HCEC 1CT (cell line): ENCODE data around the gene ST6GALNAC6.
A peak's percentile ranks its signal among the peaks of the same experiment; 100 is the strongest.
"Not testable (repeated sequence)": the region's sequence is repeated elsewhere in the genome, so short reads cannot be mapped to it uniquely, and the experiment has no call there.

Source experiments
- DNase-seq: peaks from one replicate; pipeline ENCODE4 v3.0.0-alpha.2; 2017

The ST6GALNAC6 gene

GRCh38 chr9:127871531-127871930 is 27.9 kb downstream of the ST6GALNAC6 start:
- no peak for DNase-seq

GRCh38 chr9:127870887-127871286 is 28.5 kb downstream of the ST6GALNAC6 start:
- no peak for DNase-seq

GRCh38 chr9:127870153-127870491 is 29.3 kb downstream of the ST6GALNAC6 start:
- DNase-seq, result not testable (repeated sequence)

- peak; percentile 75 for DNase-seq
Measured at GRCh38 chr9:127869310-127870152, 29.9 kb downstream of the ST6GALNAC6 start.

- no peak for DNase-seq
Measured at GRCh38 chr9:127868278-127868902, 31.0 kb downstream of the ST6GALNAC6 start.

GRCh38 chr9:127867356-127868277 is 31.8 kb downstream of the ST6GALNAC6 start:
- no peak for DNase-seq

GRCh38 chr9:127866535-127866934 is 32.9 kb downstream of the ST6GALNAC6 start:
- no peak for DNase-seq

- no peak for DNase-seq
Measured at GRCh38 chr9:127865645-127866464, 33.5 kb downstream of the ST6GALNAC6 start.

GRCh38 chr9:127863191-127863621 is 36.2 kb downstream of the ST6GALNAC6 start:
- no peak for DNase-seq

- DNase-seq, result no peak
Measured at GRCh38 chr9:127862075-127863011, 37.1 kb downstream of the ST6GALNAC6 start.

GRCh38 chr9:127860779-127861178 is 38.6 kb downstream of the ST6GALNAC6 start:
- DNase-seq, result no peak

GRCh38 chr9:127860260-127860659 is 39.1 kb downstream of the ST6GALNAC6 start:
- no peak for DNase-seq

GRCh38 chr9:127858041-127858512 is 41.3 kb downstream of the ST6GALNAC6 start:
- no peak for DNase-seq

GRCh38 chr9:127857278-127857677 is 42.1 kb downstream of the ST6GALNAC6 start:
- no peak for DNase-seq

GRCh38 chr9:127856729-127857116 is 42.7 kb downstream of the ST6GALNAC6 start:
- no peak for DNase-seq

GRCh38 chr9:127856094-127856728 is 43.2 kb downstream of the ST6GALNAC6 start:
- no peak for DNase-seq

GRCh38 chr9:127855522-127855921 is 43.9 kb downstream of the ST6GALNAC6 start:
- no peak for DNase-seq

- no peak for DNase-seq
Measured at GRCh38 chr9:127854960-127855359, 44.4 kb downstream of the ST6GALNAC6 start.

- peak; percentile 65 for DNase-seq
Measured at GRCh38 chr9:127854184-127854806, 45.1 kb downstream of the ST6GALNAC6 start, which contains the start of gene ENG. Gene ENG (minus strand): TSS chr9:127854658. CDS start chr9:127854355, 303 bp downstream.
